Skeletal muscle cell (primary cell): ENCODE results near the gene STX1B.
"Not testable (repeated sequence)": the region's sequence is repeated elsewhere in the genome, so short reads cannot be mapped to it uniquely, and the experiment has no call there.

Experiments
- DNase-seq: peaks from one replicate; pipeline ENCODE4 v3.0.0-alpha.2; 2010; ENCODE audit warnings: low read depth
- H3K4me3 ChIP-seq: 2 replicates; pipeline ENCODE4 v1.5.1; 2011; ENCODE audit warnings: low read depth, mild to moderate bottlenecking, control low read depth, low read length, moderate library complexity

Gene STX1B

GRCh38 chr16:30942426-30942806, 68.0 kb downstream of the STX1B start:
- no peak for DNase-seq
- H3K4me3 ChIP-seq = no peak overlapping the region

GRCh38 chr16:30941600-30942425, 68.6 kb downstream of the STX1B start:
- no peak for DNase-seq
- H3K4me3 ChIP-seq = no peak overlapping the region

DNA sequence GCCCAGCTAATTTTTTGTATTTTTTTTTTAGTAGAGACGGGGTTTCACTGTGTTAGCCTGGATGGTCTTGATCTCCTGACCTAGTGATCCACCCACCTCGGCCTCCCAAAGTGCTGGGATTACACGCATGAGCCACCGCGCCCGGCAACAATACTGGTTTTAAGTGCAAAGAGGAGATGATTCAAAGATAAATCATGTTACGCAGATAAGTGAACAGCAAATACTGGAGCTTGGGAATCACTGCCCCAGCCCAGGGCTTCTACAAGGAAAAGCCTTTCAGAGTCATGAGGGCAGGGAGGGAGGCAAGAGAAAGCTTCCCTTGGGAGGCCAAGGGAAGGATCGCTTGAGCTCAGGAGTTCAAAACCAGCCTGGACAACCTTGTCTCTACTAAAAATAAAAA, 70.9 kb downstream of the STX1B start:
- DNase-seq, H3K4me3 ChIP-seq: not testable (repeated sequence)
